CD4-positive, alpha-beta T cell treated with Interleukin-17A for 4 hours (primary cell): Measurements from ENCODE around the gene CDH7.

ENCODE experiments used
- DNase-seq: peaks from one replicate; pipeline ENCODE4 v3.0.0-alpha.2; 2020; ENCODE audit warnings: mixed read lengths

The CDH7 gene

DNA sequence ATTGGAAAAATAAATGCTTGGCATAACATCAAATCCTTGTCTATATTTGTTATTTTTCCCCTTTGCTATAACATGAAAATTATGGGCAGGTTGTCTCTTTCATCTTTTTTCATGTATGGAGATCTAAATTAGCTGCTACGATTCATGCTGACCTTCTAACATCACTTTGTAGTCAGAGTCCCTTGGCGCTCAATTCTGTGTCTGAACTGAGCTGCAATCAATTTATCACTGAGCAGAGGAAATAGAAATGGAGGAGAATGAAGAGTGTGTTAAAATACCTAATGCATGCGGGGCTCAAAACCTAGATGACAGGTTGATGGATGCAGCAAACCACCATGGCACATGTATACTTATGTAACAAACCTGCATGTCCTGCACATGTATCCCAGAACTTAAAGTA is 168.9 kb downstream of the CDH7 start:
- no peak for DNase-seq

GRCh38 chr18:65922103-65922502 is 171.3 kb downstream of the CDH7 start:
- DNase-seq: no peak

GRCh38 chr18:65924904-65925303 is 174.1 kb downstream of the CDH7 start:
- no peak for DNase-seq

- DNase-seq: no peak
Measured at GRCh38 chr18:65934874-65935273, 184.1 kb downstream of the CDH7 start.

DNA sequence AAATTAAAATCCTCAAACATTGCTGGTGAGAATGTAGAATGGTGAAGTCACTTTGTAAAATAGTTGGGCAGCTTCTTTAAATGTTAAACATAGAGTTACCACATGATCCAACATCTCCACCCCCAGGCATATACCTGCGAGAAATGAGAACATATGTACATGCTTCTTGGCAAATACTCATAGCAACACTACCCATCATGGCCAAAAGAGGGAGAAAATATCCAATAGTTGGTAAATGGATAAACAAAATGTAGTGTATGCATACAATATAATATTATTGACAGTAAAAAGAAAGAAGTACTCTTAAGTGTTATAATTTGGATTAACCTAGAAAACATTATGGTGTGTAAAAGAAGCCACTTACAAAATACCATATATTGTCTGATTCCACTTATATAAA is 185.9 kb downstream of the CDH7 start:
- DNase-seq: no peak

- DNase-seq: no peak
Measured at GRCh38 chr18:65937180-65937579, 186.4 kb downstream of the CDH7 start.

DNA sequence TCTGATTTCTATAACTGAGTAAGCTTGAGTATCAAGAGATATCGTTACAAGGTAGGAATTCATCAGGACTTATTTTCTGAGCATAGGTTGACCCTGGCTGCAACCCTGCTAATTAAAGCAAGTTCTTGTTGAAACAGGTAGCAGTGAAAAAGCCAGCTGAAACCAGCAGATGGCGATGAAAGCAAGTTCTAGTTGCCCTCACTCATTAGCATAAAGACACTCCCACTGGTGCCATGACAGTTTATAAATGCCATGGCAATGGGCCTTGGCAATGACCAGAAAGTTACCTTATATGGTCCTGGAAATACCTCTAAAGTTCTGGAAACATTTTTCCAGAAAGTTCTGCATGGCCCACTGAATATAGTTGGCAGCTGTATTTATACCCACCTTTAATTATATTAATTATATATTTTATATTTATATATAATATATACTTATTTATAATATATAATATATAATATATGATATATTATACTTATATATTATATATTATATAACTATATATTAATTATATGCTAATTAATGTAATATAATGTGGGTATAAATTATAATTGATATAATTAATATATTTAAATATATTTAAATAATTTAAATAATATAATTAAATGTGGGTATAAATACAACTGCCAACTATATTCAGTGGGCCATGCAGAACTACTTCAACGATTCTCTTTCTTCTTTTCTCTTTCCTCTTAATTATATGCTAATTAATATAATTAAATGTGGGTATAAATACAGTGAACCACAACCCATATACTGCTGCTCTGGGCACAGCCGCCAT is 188.0 kb downstream of the CDH7 start:
- DNase-seq: no peak
